Measurements from ENCODE around the gene HES2.
"Not testable (repeated sequence)": the region's sequence is repeated elsewhere in the genome, so short reads cannot be mapped to it uniquely, and the experiment has no call there.

The HES2 gene

GRCh38 chr1:6461051-6461530 is 41.4 kb upstream of the HES2 start:
- DNase-seq (ENCODE audit: low read depth): no peak
- peak overlapping the region; percentile 31 for H3K4me3 ChIP-seq (ENCODE audit: low read depth, low read length)
- TF ChIP-seq, protein P1, sequence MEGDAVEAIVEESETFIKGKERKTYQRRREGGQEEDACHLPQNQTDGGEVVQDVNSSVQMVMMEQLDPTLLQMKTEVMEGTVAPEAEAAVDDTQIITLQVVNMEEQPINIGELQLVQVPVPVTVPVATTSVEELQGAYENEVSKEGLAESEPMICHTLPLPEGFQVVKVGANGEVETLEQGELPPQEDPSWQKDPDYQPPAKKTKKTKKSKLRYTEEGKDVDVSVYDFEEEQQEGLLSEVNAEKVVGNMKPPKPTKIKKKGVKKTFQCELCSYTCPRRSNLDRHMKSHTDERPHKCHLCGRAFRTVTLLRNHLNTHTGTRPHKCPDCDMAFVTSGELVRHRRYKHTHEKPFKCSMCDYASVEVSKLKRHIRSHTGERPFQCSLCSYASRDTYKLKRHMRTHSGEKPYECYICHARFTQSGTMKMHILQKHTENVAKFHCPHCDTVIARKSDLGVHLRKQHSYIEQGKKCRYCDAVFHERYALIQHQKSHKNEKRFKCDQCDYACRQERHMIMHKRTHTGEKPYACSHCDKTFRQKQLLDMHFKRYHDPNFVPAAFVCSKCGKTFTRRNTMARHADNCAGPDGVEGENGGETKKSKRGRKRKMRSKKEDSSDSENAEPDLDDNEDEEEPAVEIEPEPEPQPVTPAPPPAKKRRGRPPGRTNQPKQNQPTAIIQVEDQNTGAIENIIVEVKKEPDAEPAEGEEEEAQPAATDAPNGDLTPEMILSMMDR (conservative IDR thresholded peaks at IDR 0.05; ENCODE audit: low read depth, low read length): no peak

- peak overlapping the region; percentile 31 for H3K4me3 ChIP-seq (ENCODE audit: low read depth, low read length)
- TF ChIP-seq, protein P1 (conservative IDR thresholded peaks at IDR 0.05; ENCODE audit: low read depth, low read length): no peak
- DNase-seq (ENCODE audit: low read depth): peak; percentile 24
These were observed 40.8 kb upstream of the HES2 start for GRCh38 chr1:6460301-6461050.

- TF ChIP-seq, protein P1 (conservative IDR thresholded peaks at IDR 0.05; ENCODE audit: low read depth, low read length): no peak
- no peak for DNase-seq (ENCODE audit: low read depth)
- H3K4me3 ChIP-seq (ENCODE audit: low read depth, low read length): no peak overlapping the region
These were observed 40.1 kb upstream of the HES2 start for GRCh38 chr1:6459850-6460265.

GRCh38 chr1:6456800-6457466 is 37.2 kb upstream of the HES2 start:
- DNase-seq (ENCODE audit: low read depth): no peak
- no peak overlapping the region for H3K4me3 ChIP-seq (ENCODE audit: low read depth, low read length)
- TF ChIP-seq, protein P1 (conservative IDR thresholded peaks at IDR 0.05; ENCODE audit: low read depth, low read length): no peak

- not testable (repeated sequence) for DNase-seq (ENCODE audit: low read depth); H3K4me3 ChIP-seq (ENCODE audit: low read depth, low read length)
These were observed 36.2 kb upstream of the HES2 start for GRCh38 chr1:6455752-6456520.

DNA sequence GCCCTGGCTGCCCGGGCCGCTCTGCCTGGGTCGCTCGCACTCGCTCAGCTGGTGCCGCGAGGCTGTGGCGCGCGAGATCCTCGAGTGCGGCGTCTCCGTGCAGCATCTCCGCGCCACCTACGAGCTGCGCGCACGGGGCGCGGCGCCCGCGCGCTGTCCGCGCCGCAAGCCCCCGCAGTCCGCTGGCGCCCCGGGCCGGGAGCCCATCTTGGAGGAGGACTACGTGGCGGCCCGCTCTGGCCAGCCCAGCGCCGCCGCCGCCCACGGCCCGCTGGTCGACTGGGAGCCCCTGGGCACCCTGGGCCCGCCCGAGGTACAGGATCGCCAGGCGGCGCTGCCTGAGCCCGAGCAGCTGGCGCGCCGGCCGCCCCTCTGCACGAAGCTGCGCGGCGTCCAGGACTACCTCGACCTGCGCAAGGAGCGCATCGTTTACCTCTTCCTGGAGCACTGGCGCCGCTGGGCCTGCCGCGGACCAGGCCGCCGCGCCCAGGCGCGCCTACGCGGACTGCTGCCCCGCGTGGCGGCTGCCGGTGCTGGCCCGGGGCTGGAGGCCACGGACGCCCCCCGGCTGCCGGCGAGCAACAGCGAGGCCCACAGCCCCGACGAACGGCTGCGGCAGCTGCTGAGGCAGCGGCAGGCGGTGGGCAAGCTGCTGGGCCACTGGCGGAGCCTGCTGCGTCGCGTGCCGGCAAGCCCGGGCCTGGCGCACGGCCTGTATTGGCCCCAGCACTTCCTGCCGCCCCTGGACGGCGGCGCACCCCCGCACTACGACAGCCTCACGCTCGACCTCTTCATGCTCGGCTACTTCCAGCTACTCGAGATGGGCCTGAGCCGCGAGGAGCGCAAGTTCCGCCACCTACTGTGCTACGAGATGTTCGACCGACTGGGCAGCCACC is 35.4 kb upstream of the HES2 start:
- TF ChIP-seq, protein P1 (conservative IDR thresholded peaks at IDR 0.05; ENCODE audit: low read depth, low read length): no peak
- no peak for DNase-seq (ENCODE audit: low read depth)
- no peak overlapping the region for H3K4me3 ChIP-seq (ENCODE audit: low read depth, low read length)

- DNase-seq (ENCODE audit: low read depth); H3K4me3 ChIP-seq (ENCODE audit: low read depth, low read length): not testable (repeated sequence)
These were observed 34.5 kb upstream of the HES2 start for GRCh38 chr1:6453895-6454855.

All from choroid plexus epithelial cell (primary cell).